GM12875 (cell line): ENCODE data around the gene PLEKHA7.

Experiments used
- H3K4me3 ChIP-seq: one replicate; pipeline ENCODE4 v1.5.1; 2011; ENCODE audit warnings: low read depth, low read length, control low read depth
- TF ChIP-seq, protein P1 (sequence below): IDR thresholded peaks from 2 replicates; pipeline ENCODE4 v1.5.1; 2011; ENCODE audit warnings: low read depth, mild to moderate bottlenecking, control low read depth, inconsistent platforms, low read length, moderate library complexity, borderline replicate concordance; ENCODE audit not compliant: insufficient read depth

The PLEKHA7 gene

DNA sequence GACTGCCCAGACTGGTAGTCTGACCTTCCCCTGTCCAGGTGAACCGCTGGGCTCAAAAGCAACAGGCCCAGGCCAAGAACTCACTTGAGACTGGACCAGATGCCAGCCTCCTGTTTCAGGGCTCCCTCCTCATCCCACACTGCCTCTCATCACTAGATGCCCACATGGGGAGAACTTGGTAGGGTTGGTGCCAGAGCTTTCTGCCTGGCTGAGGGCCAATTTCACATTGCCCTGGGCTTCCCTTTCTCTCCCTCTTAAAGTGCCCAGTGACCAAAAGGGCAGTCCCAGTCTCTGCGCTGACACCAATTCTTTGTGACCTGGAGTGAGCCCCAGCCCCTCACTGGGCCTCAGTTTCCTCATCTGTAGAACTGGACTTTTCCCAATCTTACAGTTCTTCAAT is 234.1 kb downstream of the PLEKHA7 start:
- no peak overlapping the region for H3K4me3 ChIP-seq

DNA sequence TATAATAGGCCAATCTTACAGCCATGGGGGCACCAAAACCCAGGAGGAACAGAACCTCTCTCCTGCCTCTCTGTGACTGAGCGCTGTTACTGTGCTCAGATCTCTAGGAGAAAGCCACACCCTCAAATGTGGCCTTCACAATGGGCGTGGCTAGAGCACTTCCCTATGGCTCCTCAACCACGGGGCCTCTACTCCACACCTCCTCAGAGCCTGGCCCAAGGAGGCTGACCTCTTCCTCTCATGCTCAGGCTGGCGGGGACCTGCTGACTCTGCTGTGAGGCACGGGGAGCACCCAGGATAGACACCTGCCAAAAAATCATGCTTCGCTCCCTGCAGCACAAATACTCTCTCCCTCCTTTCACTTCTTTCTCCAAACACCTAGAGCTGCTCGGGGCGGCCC is 234.8 kb downstream of the PLEKHA7 start:
- no peak overlapping the region for H3K4me3 ChIP-seq
- TF ChIP-seq, protein P1, sequence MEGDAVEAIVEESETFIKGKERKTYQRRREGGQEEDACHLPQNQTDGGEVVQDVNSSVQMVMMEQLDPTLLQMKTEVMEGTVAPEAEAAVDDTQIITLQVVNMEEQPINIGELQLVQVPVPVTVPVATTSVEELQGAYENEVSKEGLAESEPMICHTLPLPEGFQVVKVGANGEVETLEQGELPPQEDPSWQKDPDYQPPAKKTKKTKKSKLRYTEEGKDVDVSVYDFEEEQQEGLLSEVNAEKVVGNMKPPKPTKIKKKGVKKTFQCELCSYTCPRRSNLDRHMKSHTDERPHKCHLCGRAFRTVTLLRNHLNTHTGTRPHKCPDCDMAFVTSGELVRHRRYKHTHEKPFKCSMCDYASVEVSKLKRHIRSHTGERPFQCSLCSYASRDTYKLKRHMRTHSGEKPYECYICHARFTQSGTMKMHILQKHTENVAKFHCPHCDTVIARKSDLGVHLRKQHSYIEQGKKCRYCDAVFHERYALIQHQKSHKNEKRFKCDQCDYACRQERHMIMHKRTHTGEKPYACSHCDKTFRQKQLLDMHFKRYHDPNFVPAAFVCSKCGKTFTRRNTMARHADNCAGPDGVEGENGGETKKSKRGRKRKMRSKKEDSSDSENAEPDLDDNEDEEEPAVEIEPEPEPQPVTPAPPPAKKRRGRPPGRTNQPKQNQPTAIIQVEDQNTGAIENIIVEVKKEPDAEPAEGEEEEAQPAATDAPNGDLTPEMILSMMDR, result no peak

More for the DNA sequence above, 234.1 kb downstream of the PLEKHA7 start:
- TF ChIP-seq, protein P1, result no peak

GRCh38 chr11:16778876-16779275 is 235.3 kb downstream of the PLEKHA7 start:
- TF ChIP-seq, protein P1, result no peak
- H3K4me3 ChIP-seq, result no peak overlapping the region

- H3K4me3 ChIP-seq, result no peak overlapping the region
- TF ChIP-seq, protein P1, result no peak
Measured at GRCh38 chr11:16778286-16778685, 235.9 kb downstream of the PLEKHA7 start.

GRCh38 chr11:16777613-16777975 is 236.6 kb downstream of the PLEKHA7 start:
- TF ChIP-seq, protein P1, result no peak
- no peak overlapping the region for H3K4me3 ChIP-seq

GRCh38 chr11:16776711-16777612 is 237.3 kb downstream of the PLEKHA7 start:
- TF ChIP-seq, protein P1, result no peak

GRCh38 chr11:16775614-16776283 is 238.5 kb downstream of the PLEKHA7 start:
- TF ChIP-seq, protein P1, result no peak
- no peak overlapping the region for H3K4me3 ChIP-seq

More at GRCh38 chr11:16776711-16777612, 237.3 kb downstream of the PLEKHA7 start:
- H3K4me3 ChIP-seq, result no peak overlapping the region
